ENCODE data around the gene CDC42BPA. TPM values are rescaled to one million over a fixed set of nuclear protein-coding genes. Genes with fewer than 3 reads are reported as not detected.

CDC42BPA gene
- total RNA-seq, 1 experiment from 2014 or later, result 30.1 TPM

DNA sequence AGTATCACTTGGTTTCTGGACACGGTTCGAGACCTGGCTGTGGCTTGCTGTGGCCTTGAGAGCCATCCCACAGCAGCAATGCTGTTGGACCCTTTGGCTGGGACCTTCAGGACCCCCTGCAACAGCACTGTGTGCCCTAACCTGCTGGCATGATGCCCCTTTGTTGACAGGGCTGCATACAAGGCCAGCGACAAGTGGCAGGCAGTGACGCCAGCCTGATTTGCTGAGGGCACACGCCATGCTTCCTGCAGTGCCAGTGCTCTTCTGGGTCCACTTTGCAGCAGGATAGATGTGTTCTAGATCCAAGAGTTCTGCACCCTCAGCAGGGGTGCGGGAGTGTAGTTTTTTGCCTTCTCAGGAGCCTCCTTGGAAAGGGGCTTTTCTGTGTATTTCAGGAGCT lies 345.4 kb downstream of the CDC42BPA start:
- no peaks in the 10 kb centered on the region for H3K4me1 ChIP-seq (ENCODE audit: insufficient read depth, low read length)
- H3T11ph ChIP-seq (ENCODE audit: low read length), result no peak overlapping the region
- no peak overlapping the region for H2AFZ ChIP-seq (ENCODE audit: low read length)
- H3K56ac ChIP-seq (ENCODE audit: insufficient read length, low read depth, low read length), result no peak overlapping the region
- H3K27me3 Mint-ChIP-seq (ENCODE audit: low read depth), result no peaks in the 10 kb centered on the region
- no peaks in the 10 kb centered on the region for H3K79me2 ChIP-seq (ENCODE audit: insufficient read depth, low read length)
- H2BK20ac ChIP-seq (ENCODE audit: low read depth, low read length, poor library complexity, severe bottlenecking), result no peak overlapping the region
- no peak overlapping the region for H4K91ac ChIP-seq (ENCODE audit: insufficient read length, low read depth, low read length)
- H4K5ac ChIP-seq (ENCODE audit: insufficient read length, low read depth, low read length), result no peak overlapping the region
- TF ChIP-seq, protein P1, sequence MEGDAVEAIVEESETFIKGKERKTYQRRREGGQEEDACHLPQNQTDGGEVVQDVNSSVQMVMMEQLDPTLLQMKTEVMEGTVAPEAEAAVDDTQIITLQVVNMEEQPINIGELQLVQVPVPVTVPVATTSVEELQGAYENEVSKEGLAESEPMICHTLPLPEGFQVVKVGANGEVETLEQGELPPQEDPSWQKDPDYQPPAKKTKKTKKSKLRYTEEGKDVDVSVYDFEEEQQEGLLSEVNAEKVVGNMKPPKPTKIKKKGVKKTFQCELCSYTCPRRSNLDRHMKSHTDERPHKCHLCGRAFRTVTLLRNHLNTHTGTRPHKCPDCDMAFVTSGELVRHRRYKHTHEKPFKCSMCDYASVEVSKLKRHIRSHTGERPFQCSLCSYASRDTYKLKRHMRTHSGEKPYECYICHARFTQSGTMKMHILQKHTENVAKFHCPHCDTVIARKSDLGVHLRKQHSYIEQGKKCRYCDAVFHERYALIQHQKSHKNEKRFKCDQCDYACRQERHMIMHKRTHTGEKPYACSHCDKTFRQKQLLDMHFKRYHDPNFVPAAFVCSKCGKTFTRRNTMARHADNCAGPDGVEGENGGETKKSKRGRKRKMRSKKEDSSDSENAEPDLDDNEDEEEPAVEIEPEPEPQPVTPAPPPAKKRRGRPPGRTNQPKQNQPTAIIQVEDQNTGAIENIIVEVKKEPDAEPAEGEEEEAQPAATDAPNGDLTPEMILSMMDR (conservative IDR thresholded peaks at IDR 0.05), result no peak
- H2BK15ac ChIP-seq (ENCODE audit: low read depth, low read length), result no peak overlapping the region
- H3K36me3 Mint-ChIP-seq (ENCODE audit: insufficient read depth in 1 of 3, low read depth in 3 of 3), result peaks cover 7 to 14% (median 13%) of the 10 kb centered on the region in 3 experiments
- peaks cover 4 to 15% of the 10 kb centered on the region in 2 experiments; a peak in 3 of 4 replicates for H3K4me1 Mint-ChIP-seq
- no peak overlapping the region for H3K27ac ChIP-seq (ENCODE audit: insufficient read length, low read depth, low read length)
- H3K18ac ChIP-seq (ENCODE audit: insufficient read length, low read depth, low read length), result no peak overlapping the region
- H3K23me2 ChIP-seq (ENCODE audit: insufficient read length, low read depth, low read length, poor library complexity, severe bottlenecking), result no peaks in the 10 kb centered on the region
- no peak for DNase-seq
- H3K9ac ChIP-seq (ENCODE audit: extremely low read depth, insufficient read length, low read length), result no peak overlapping the region
- H3K79me1 ChIP-seq (ENCODE audit: insufficient read depth, low read depth, low read length, poor library complexity, severe bottlenecking), result no peaks in the 10 kb centered on the region
- no peak overlapping the region for H2BK5ac ChIP-seq (ENCODE audit: insufficient read length, low read length)
- H2BK120ac ChIP-seq (ENCODE audit: low read depth, low read length, poor library complexity, severe bottlenecking), result no peak overlapping the region
- H3K4ac ChIP-seq (ENCODE audit: low read depth, low read length), result no peak overlapping the region
- H3K27ac Mint-ChIP-seq, result peak overlapping the region in 1 of 3 experiments; percentile 52; a peak in 1 of 7 replicates
- no peak overlapping the region for H2AK5ac ChIP-seq (ENCODE audit: insufficient read length, low read length)
- no peaks in the 10 kb centered on the region for H4K20me1 ChIP-seq (ENCODE audit: control insufficient read depth, insufficient read depth, insufficient read length)
- H2BK12ac ChIP-seq (ENCODE audit: insufficient read length, low read depth, low read length), result no peak overlapping the region
- H3K4me2 ChIP-seq (ENCODE audit: insufficient read depth, insufficient read length, low read length), result no peak overlapping the region
- no peaks in the 10 kb centered on the region for H3K9me3 ChIP-seq (ENCODE audit: control insufficient read depth, low read depth, low read length)
- H3K27me3 ChIP-seq (ENCODE audit: insufficient read depth, low read length), result no peaks in the 10 kb centered on the region
- H3K23ac ChIP-seq (ENCODE audit: insufficient read length, low read depth, low read length), result no peak overlapping the region
- WGBS (ENCODE audit: extremely low coverage, insufficient read length, low lambda C conversion rate), result no CpG with 5 or more reads among the region's 6 CpGs
- H3K14ac ChIP-seq (ENCODE audit: insufficient read depth, low read length), result no peak overlapping the region; the same call in 1 of the 2 replicates
- H3K4me3 Mint-ChIP-seq, result no peak overlapping the region
- no peak overlapping the region for H4K8ac ChIP-seq (replicated peaks; ENCODE audit: insufficient read length, low read depth, low read length)
- peaks cover 7 to 8% of the 10 kb centered on the region in 2 experiments; a peak in 4 of 5 replicates for H3K9me3 Mint-ChIP-seq

Data from H9 (cell line).